Neutrophil (primary cell): Measurements from ENCODE around the gene SV2C.
"Not testable (repeated sequence)": the region's sequence is repeated elsewhere in the genome, so short reads cannot be mapped to it uniquely, and the experiment has no call there.

Experiments used
- H3K27ac ChIP-seq: fragments of 200-600 bp; sonication (generic); 2 replicates; pipeline ENCODE4 v1.5.1; 2016; ENCODE audit warnings: mild to moderate bottlenecking, moderate library complexity
- H3K27me3 ChIP-seq: fragments of 200-600 bp; sonication (generic); 2 replicates; pipeline ENCODE4 v1.6.0; 2016; ENCODE audit warnings: mild to moderate bottlenecking
- H3K36me3 ChIP-seq: fragments of 200-600 bp; sonication (generic); 2 replicates; pipeline ENCODE4 v1.5.1; 2017
- H3K4me1 ChIP-seq, 2 experiments: fragments of 200-600 bp in 1 of 2; sonication (generic) in 1 of 2; 1 replicate in 1 of 2; 2 replicates in 1 of 2; pipeline versions ENCODE4 v1.5.1 to v1.6.1; 2013 to 2016; ENCODE audit warnings: low read depth in 1 of 2, low read length in 1 of 2, mild to moderate bottlenecking in 1 of 2, moderate library complexity in 1 of 2; ENCODE audit not compliant: control insufficient read depth in 1 of 2, insufficient read depth in 1 of 2
- H3K4me3 ChIP-seq, 2 experiments: fragments of 200-600 bp in 1 of 2; sonication (generic) in 1 of 2; 1 replicate in 1 of 2; 2 replicates in 1 of 2; pipeline ENCODE4 v1.5.1; 2013 to 2016; ENCODE audit warnings: low read depth in 1 of 2, low read length in 1 of 2, mild to moderate bottlenecking in 1 of 2, moderate library complexity in 1 of 2
- H3K9me3 ChIP-seq: fragments of 200-600 bp; sonication (generic); 2 replicates; pipeline ENCODE4 v1.5.1; 2016
- CTCF ChIP-seq: fragments of 200-600 bp; sonication (generic); IDR thresholded peaks from 2 replicates; pipeline ENCODE4 v1.5.1; 2016; ENCODE audit warnings: antibody characterized with exemption

The SV2C gene

GRCh38 chr5:76331126-76331525, 247.9 kb downstream of the SV2C start:
- H3K36me3 ChIP-seq = no peaks in the 10 kb centered on the region
- peaks cover 4% of the 10 kb centered on the region for H3K27me3 ChIP-seq
- peaks cover 5 to 8% of the 10 kb centered on the region in 2 experiments for H3K4me1 ChIP-seq
- no peak overlapping the region for H3K27ac ChIP-seq
- H3K9me3 ChIP-seq = no peaks in the 10 kb centered on the region
- no peak overlapping the region for H3K4me3 ChIP-seq
- TF ChIP-seq CTCF = no peak

DNA sequence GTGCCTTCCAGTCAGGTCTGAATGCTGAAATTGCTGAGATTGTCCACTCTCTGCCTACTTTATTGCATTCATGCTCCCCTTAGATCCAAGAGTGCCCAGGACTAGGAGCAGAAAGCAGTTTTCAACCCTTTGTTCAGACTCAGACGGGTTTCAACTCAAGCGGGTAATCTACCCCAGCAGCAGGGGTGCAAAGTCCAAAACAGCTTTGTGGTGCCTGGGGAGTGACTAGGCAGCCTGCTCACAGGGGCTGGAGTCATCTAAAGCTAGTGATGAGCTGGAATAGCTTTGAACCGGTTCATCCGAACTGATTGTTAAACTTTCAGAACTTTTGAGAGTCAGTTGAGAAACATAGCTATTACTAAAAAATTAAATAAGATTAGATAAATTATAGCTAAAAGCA, 248.9 kb downstream of the SV2C start:
- H3K36me3 ChIP-seq = no peaks in the 10 kb centered on the region
- TF ChIP-seq CTCF = no peak
- no peak overlapping the region for H3K4me3 ChIP-seq
- no peaks in the 10 kb centered on the region for H3K27me3 ChIP-seq
- no peak overlapping the region for H3K27ac ChIP-seq
- H3K9me3 ChIP-seq = no peaks in the 10 kb centered on the region
- peaks cover 5 to 8% of the 10 kb centered on the region in 2 experiments for H3K4me1 ChIP-seq

GRCh38 chr5:76332611-76333205, 249.5 kb downstream of the SV2C start:
- Histone ChIP-seq H3K27ac (no peak overlapping the region), H3K36me3 (no peaks in the 10 kb centered on the region), H3K27me3 (no peaks in the 10 kb centered on the region), H3K4me1 (peaks cover 5 to 12% of the 10 kb centered on the region in 2 experiments), H3K4me3 (no peak overlapping the region), H3K9me3 (no peaks in the 10 kb centered on the region)
- no peak for TF ChIP-seq CTCF

DNA sequence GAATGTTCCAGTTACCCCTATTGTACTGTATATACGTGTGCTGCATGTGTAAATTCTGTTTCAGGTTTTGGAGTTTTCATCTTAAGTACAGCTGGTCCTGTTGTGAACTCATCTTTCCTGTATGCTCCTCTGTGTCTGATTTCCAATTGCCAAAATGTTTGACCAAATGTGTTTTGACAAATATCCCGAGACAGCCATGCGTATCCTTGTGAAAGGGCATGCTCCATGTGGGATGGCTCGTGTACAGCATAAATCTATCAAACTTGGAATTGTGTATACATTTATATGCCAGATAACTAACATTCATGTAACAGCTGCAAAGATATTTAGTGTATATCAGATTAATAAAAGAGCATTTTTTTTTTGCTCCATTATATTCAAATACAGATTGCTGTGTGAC, 250.4 kb downstream of the SV2C start:
- H3K27me3 ChIP-seq = no peaks in the 10 kb centered on the region
- no peak overlapping the region for H3K4me3 ChIP-seq
- no peak overlapping the region for H3K27ac ChIP-seq
- no peak for TF ChIP-seq CTCF
- H3K9me3 ChIP-seq = no peaks in the 10 kb centered on the region
- H3K36me3 ChIP-seq = no peaks in the 10 kb centered on the region
- peaks cover 9 to 18% of the 10 kb centered on the region in 2 experiments for H3K4me1 ChIP-seq

DNA sequence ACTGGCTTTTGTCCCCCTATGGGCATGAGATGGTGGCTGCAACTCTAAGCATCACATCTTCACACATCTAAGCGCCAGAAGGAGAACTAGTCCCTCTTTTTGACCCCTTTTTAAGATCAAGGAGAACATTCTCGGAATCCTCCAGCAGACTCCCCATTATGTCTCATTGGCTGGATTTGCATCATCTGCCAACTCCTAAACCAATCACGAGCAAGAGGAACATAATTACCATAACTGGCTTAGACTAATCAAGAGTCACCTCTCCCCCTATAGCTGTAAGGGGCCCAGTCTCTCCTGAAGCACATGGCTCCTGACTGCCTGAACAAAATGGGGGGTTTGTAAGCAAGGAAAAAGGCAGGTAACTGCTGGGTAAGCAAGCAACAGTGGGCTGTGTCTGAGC, 251.4 kb downstream of the SV2C start:
- Histone ChIP-seq H3K36me3 (no peaks in the 10 kb centered on the region), H3K27me3 (no peaks in the 10 kb centered on the region), H3K4me1 (peaks cover 9 to 18% of the 10 kb centered on the region in 2 experiments), H3K27ac (no peak overlapping the region), H3K4me3 (no peak overlapping the region), H3K9me3 (no peaks in the 10 kb centered on the region)
- TF ChIP-seq CTCF = no peak

DNA sequence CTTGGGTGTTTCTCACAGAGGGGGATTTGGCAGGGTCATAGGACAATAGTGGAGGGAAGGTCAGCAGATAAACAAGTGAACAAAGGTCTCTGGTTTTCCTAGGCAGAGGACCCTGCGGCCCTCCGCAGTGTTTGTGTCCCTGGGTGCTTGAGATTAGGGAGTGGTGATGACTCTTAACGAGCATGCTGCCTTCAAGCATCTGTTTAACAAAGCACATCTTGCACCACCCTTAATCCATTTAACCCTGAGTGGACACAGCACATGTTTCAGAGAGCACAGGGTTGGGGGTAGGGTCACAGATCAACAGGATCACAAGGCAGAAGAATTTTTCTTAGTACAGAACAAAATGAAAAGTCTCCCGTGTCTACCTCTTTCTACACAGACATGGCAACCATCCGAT, 252.3 kb downstream of the SV2C start:
- H3K36me3 ChIP-seq, H3K9me3 ChIP-seq, H3K27ac ChIP-seq, H3K4me3 ChIP-seq, H3K27me3 ChIP-seq: not testable (repeated sequence)
- peaks cover 9 to 18% of the 10 kb centered on the region in 2 experiments for H3K4me1 ChIP-seq

GRCh38 chr5:76336253-76336809, 253.1 kb downstream of the SV2C start:
- not testable (repeated sequence) for H3K9me3 ChIP-seq, H3K27me3 ChIP-seq, H3K27ac ChIP-seq, H3K36me3 ChIP-seq, H3K4me3 ChIP-seq
- peaks cover 4 to 11% of the 10 kb centered on the region in 2 experiments for H3K4me1 ChIP-seq
